WTC11 (cell line): ENCODE data around the gene XRCC4. TPM values are rescaled to one million over a fixed set of nuclear protein-coding genes. Genes with fewer than 3 reads are reported as not detected.

Source experiments
- ATAC-seq: fragments of 200-7000 bp; cut with Tn5 transposase; 2 replicates; pipeline ENCODE4 v1.10.0; 2021; ENCODE audit warnings: mild to moderate bottlenecking, moderate library complexity
- CTCF ChIA-PET: fragments of 300-600 bp; sonication (Branson Sonifier 250); formaldehyde crosslinking; loops from one replicate; lab custom pipeline; 2021; ENCODE audit warnings: antibody characterized with exemption; lab: Charles Lee
- POLR2A ChIA-PET: fragments of 350-600 bp; sonication (Branson Sonifier 250); formaldehyde crosslinking; loops from one replicate; lab custom pipeline; 2021; ENCODE audit warnings: antibody characterized with exemption; lab: Charles Lee
- DNase-seq: peaks from one replicate; pipeline ENCODE4 v3.0.0; 2021; ENCODE audit warnings: low spot score
- H3K27ac Mint-ChIP-seq: 2 replicates; pipeline ENCODE4 v1.8.0; 2021; ENCODE audit warnings: mixed read lengths
- H3K27me3 Mint-ChIP-seq: 2 replicates; pipeline ENCODE4 v1.8.0; 2021; ENCODE audit warnings: low read depth, mild to moderate bottlenecking, moderate library complexity, mixed read lengths
- H3K36me3 Mint-ChIP-seq: 2 replicates; pipeline ENCODE4 v1.8.0; 2021; ENCODE audit warnings: mixed read lengths
- H3K4me1 Mint-ChIP-seq: 2 replicates; pipeline ENCODE4 v1.8.0; 2022; ENCODE audit warnings: mixed read lengths
- H3K4me3 Mint-ChIP-seq: 2 replicates; pipeline ENCODE4 v1.8.0; 2021; ENCODE audit warnings: mild to moderate bottlenecking, moderate library complexity, mixed read lengths
- H3K9me3 Mint-ChIP-seq: 2 replicates; pipeline ENCODE4 v1.8.0; 2021; ENCODE audit warnings: mixed read lengths
- ATF2 ChIP-seq: sonication (generic); formaldehyde crosslinking; IDR thresholded peaks from 2 replicates; pipeline ENCODE4 v1.8.1; 2022; ENCODE audit warnings: low read depth, missing genetic modification reagents, borderline replicate concordance
- CREB1 ChIP-seq: sonication (generic); formaldehyde crosslinking; IDR thresholded peaks from 2 replicates; pipeline ENCODE4 v1.8.0; 2023; ENCODE audit warnings: mild to moderate bottlenecking, missing genetic modification reagents
- ERG ChIP-seq: fragments of 250-450 bp; sonication (Bioruptor Pico); IDR thresholded peaks from 2 replicates; pipeline ENCODE4 v1.8.0; 2021; ENCODE audit warnings: mild to moderate bottlenecking
- ETV6 ChIP-seq: sonication (generic); formaldehyde crosslinking; IDR thresholded peaks from 2 replicates; pipeline ENCODE4 v1.8.1; 2022; ENCODE audit warnings: mild to moderate bottlenecking, missing genetic modification reagents
- KAT7 ChIP-seq: sonication (generic); formaldehyde crosslinking; IDR thresholded peaks from 2 replicates; pipeline ENCODE4 v1.8.1; 2023; ENCODE audit warnings: missing genetic modification reagents, mild to moderate bottlenecking, borderline replicate concordance
- NFYB ChIP-seq: sonication (generic); formaldehyde crosslinking; conservative IDR thresholded peaks from 2 replicates; pipeline ENCODE4 v1.8.0; 2022; ENCODE audit warnings: low read depth, missing genetic modification reagents
- NR1H2 ChIP-seq: sonication (generic); formaldehyde crosslinking; IDR thresholded peaks from 2 replicates; pipeline ENCODE4 v1.9.0; 2021; ENCODE audit warnings: mild to moderate bottlenecking, moderate library complexity, missing genetic modification reagents
- PREB ChIP-seq: sonication (generic); formaldehyde crosslinking; IDR thresholded peaks from 2 replicates; pipeline ENCODE4 v1.8.1; 2022; ENCODE audit warnings: mild to moderate bottlenecking, missing genetic modification reagents, moderate library complexity, borderline replicate concordance
- PRRX2 ChIP-seq: fragments of 250-450 bp; sonication (Bioruptor Pico); IDR thresholded peaks from 2 replicates; pipeline ENCODE4 v1.8.0; 2021; ENCODE audit warnings: mild to moderate bottlenecking
- SMAD3 ChIP-seq: sonication (generic); formaldehyde crosslinking; IDR thresholded peaks from 2 replicates; pipeline ENCODE4 v1.8.0; 2022; ENCODE audit warnings: missing genetic modification reagents, mild to moderate bottlenecking, borderline replicate concordance
- SOX15 ChIP-seq: fragments of 250-450 bp; sonication (Bioruptor Pico); IDR thresholded peaks from 2 replicates; pipeline ENCODE4 v1.9.0; 2021; ENCODE audit warnings: mild to moderate bottlenecking
- TEAD1 ChIP-seq: sonication (generic); formaldehyde crosslinking; IDR thresholded peaks from 2 replicates; pipeline ENCODE4 v1.8.0; 2022; ENCODE audit warnings: mild to moderate bottlenecking, missing genetic modification reagents
- ZBTB21 ChIP-seq: sonication (generic); formaldehyde crosslinking; IDR thresholded peaks from 2 replicates; pipeline ENCODE4 v1.8.1; 2023; ENCODE audit warnings: mild to moderate bottlenecking, missing genetic modification reagents, borderline replicate concordance
- ZNF232 ChIP-seq: sonication (generic); formaldehyde crosslinking; IDR thresholded peaks from 2 replicates; pipeline ENCODE4 v1.8.0; 2022; ENCODE audit warnings: mild to moderate bottlenecking, missing genetic modification reagents
- ZNF263 ChIP-seq: sonication (generic); formaldehyde crosslinking; IDR thresholded peaks from 2 replicates; pipeline ENCODE4 v1.8.1; 2022; ENCODE audit warnings: low read depth, mild to moderate bottlenecking, moderate library complexity, missing genetic modification reagents
- ZNF425 ChIP-seq: fragments of 250-450 bp; sonication (Bioruptor Pico); conservative IDR thresholded peaks from 2 replicates; pipeline ENCODE4 v1.9.0; 2021; ENCODE audit warnings: mild to moderate bottlenecking
- total RNA-seq: library from RNA; stranded (reverse); gene quantifications from 3 replicates; pipeline ENCODE4 v1.2.3, GENCODE V29; 2021
- TF ChIP-seq, protein P1 (sequence below): sonication (generic); formaldehyde crosslinking; IDR thresholded peaks from 2 replicates; pipeline ENCODE4 v1.8.1; 2022; ENCODE audit warnings: low read depth, mild to moderate bottlenecking, moderate library complexity, missing genetic modification reagents, borderline replicate concordance
- TF ChIP-seq, protein P2 (sequence below): sonication (generic); formaldehyde crosslinking; IDR thresholded peaks from 2 replicates; pipeline ENCODE4 v1.8.0; 2022; ENCODE audit warnings: mild to moderate bottlenecking, missing genetic modification reagents
- TF ChIP-seq, protein P3 (sequence below): sonication (generic); formaldehyde crosslinking; IDR thresholded peaks from 2 replicates; pipeline ENCODE4 v1.8.1; 2023; ENCODE audit warnings: mild to moderate bottlenecking, missing genetic modification reagents, moderate library complexity

Gene XRCC4
- total RNA-seq, 1 experiment from 2014 or later = 13.5 TPM

DNA sequence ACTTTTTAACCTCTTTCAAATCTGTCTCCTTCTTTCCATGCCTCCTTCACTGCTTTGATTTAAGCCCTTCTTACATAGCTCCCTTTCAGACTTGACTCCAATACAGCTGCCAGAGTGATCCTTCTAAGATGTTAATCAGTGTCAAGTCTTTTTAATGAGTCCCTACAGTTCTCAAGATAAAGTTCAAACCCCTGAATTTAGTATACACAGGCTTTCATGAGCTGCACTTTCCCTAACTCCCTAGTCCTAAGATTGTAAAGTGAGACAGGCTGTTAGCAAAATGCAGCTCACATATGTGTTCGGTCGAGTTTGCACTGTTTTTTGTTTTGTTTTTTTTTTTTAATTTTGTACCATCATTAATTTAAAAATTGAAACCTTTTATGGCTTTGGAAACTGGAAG is 203.8 kb downstream of the XRCC4 start (continued):
- TF ChIP-seq PREB (CRISPR knock-in tag) = no peak
- TF ChIP-seq, protein P1, sequence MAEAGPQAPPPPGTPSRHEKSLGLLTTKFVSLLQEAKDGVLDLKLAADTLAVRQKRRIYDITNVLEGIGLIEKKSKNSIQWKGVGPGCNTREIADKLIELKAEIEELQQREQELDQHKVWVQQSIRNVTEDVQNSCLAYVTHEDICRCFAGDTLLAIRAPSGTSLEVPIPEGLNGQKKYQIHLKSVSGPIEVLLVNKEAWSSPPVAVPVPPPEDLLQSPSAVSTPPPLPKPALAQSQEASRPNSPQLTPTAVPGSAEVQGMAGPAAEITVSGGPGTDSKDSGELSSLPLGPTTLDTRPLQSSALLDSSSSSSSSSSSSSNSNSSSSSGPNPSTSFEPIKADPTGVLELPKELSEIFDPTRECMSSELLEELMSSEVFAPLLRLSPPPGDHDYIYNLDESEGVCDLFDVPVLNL (CRISPR knock-in tag) = no peak

GRCh38 chr5:83281658-83282057 is 204.3 kb downstream of the XRCC4 start:
- no peaks in the 10 kb centered on the region for H3K9me3 Mint-ChIP-seq
- peaks cover 9% of the 10 kb centered on the region for H3K4me1 Mint-ChIP-seq
- H3K4me3 Mint-ChIP-seq = no peak overlapping the region
- H3K27me3 Mint-ChIP-seq = no peaks in the 10 kb centered on the region
- ATAC-seq = no peak
- no peak for DNase-seq
- no peak for TF ChIP-seq NFYB (CRISPR knock-in tag)
- no peak for TF ChIP-seq ATF2 (CRISPR knock-in tag)
- TF ChIP-seq, protein P1 (CRISPR knock-in tag) = no peak
- TF ChIP-seq, protein P2, sequence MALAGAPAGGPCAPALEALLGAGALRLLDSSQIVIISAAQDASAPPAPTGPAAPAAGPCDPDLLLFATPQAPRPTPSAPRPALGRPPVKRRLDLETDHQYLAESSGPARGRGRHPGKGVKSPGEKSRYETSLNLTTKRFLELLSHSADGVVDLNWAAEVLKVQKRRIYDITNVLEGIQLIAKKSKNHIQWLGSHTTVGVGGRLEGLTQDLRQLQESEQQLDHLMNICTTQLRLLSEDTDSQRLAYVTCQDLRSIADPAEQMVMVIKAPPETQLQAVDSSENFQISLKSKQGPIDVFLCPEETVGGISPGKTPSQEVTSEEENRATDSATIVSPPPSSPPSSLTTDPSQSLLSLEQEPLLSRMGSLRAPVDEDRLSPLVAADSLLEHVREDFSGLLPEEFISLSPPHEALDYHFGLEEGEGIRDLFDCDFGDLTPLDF (CRISPR knock-in tag) = no peak
- TF ChIP-seq KAT7 (CRISPR knock-in tag) = no peak
- no peak for TF ChIP-seq ZNF425 (CRISPR knock-in tag)
- no peak for TF ChIP-seq SMAD3 (CRISPR knock-in tag)
- TF ChIP-seq TEAD1 (CRISPR knock-in tag) = no peak
- no peak for TF ChIP-seq CREB1 (CRISPR knock-in tag)
- no peak for TF ChIP-seq ZNF263
- TF ChIP-seq PRRX2 (CRISPR knock-in tag) = no peak
- TF ChIP-seq NR1H2 (CRISPR knock-in tag) = no peak
- TF ChIP-seq, all 79 proteins: peak for 0
- peak overlapping the region; percentile 46; the same call in 1 of the 2 replicates for H3K27ac Mint-ChIP-seq
- POLR2A ChIA-PET = no interaction called here
- no peaks in the 10 kb centered on the region for H3K36me3 Mint-ChIP-seq
- CTCF ChIA-PET = no interaction called here

DNA sequence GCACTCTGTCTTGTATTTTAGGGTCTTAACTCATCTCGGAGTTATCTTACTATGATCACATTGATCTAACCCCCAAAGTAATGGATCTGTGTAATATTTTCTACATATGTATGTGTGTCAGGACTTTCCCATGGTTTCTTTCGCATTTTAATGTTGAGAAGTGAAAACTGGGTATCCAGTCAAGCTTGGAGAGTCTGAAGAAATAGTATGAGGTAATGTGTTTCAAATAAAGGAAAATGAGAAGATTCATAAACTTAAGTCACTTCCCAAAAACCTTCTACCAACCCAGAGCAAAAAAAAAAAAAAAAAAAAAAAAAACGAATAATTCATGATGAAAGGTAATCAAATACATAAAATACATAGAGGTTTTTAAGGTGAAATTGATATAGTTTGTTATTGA is 206.4 kb downstream of the XRCC4 start:
- DNase-seq = no peak
- ChIA-PET POLR2A (no interaction called here), CTCF (no interaction called here)
- no peak overlapping the region for H3K27ac Mint-ChIP-seq
- H3K4me1 Mint-ChIP-seq = peaks cover 9% of the 10 kb centered on the region
- no peaks in the 10 kb centered on the region for H3K36me3 Mint-ChIP-seq
- ATAC-seq = no peak
- no peaks in the 10 kb centered on the region for H3K27me3 Mint-ChIP-seq
- H3K4me3 Mint-ChIP-seq = no peak overlapping the region
- peaks cover under 1% of the 10 kb centered on the region; the same call in 1 of the 2 replicates for H3K9me3 Mint-ChIP-seq
- TF ChIP-seq, protein P3, sequence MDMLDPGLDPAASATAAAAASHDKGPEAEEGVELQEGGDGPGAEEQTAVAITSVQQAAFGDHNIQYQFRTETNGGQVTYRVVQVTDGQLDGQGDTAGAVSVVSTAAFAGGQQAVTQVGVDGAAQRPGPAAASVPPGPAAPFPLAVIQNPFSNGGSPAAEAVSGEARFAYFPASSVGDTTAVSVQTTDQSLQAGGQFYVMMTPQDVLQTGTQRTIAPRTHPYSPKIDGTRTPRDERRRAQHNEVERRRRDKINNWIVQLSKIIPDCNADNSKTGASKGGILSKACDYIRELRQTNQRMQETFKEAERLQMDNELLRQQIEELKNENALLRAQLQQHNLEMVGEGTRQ (CRISPR knock-in tag) = no peak
- TF ChIP-seq ERG (CRISPR knock-in tag) (no peak), SOX15 (no peak), ETV6 (CRISPR knock-in tag) (no peak), ZNF232 (CRISPR knock-in tag) (no peak), ZBTB21 (CRISPR knock-in tag) (no peak)
